ENCODE data around the gene TOE1.

GRCh38 chr1:45306905-45307304, 33.1 kb upstream of the TOE1 start:
- TF ChIP-seq CTCF (IDR thresholded peaks at IDR 0.05): no peak
- TF ChIP-seq POLR2A (IDR thresholded peaks at IDR 0.05): no peak

Data from adrenal gland (tissue), 5 donors.